ENCODE results near the gene SPTLC3. TPM values are rescaled to one million over a fixed set of nuclear protein-coding genes. Genes with fewer than 3 reads are reported as not detected.

Gene SPTLC3
- total and polyA plus RNA-seq, 2 donors: 3.4 to 3.8 TPM

GRCh38 chr20:13035399-13036152 lies 26.8 kb downstream of the SPTLC3 start:
- H3K36me3 ChIP-seq (ENCODE audit: control insufficient read depth in 2 of 2, insufficient read depth in 2 of 2, low read length in 1 of 2): no peaks in the 10 kb centered on the region

DNA sequence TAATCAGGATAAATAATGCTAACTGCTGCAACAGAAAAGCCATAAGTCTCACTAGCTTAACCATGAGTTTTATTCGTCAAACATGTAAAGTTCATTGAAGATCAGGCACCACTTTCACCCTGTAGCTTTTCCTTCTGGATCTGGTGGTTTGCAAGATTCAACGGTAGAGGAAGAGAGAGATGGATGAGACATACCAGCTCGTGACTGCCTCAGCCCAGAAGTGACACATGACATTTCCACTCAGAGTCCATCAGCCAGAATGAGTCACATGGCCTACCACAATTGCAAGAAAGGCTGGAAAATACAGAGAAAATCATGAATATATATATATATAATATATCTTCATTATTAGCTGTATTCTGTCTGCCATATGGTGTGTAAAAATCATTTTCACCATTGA lies 29.0 kb downstream of the SPTLC3 start:
- Histone ChIP-seq H3K36me3 (ENCODE audit: control insufficient read depth in 2 of 2, insufficient read depth in 2 of 2, low read length in 1 of 2) (no peaks in the 10 kb centered on the region), H3K27ac (ENCODE audit: low read depth in 1 of 2, low read length in 1 of 2) (no peak overlapping the region), H3K4me1 (ENCODE audit: control insufficient read depth in 2 of 2, insufficient read depth in 2 of 2, low read length in 2 of 2) (no peaks in the 10 kb centered on the region), H3K9me3 (ENCODE audit: control insufficient read depth in 2 of 2, insufficient read depth in 1 of 2, low read length in 1 of 2) (no peaks in the 10 kb centered on the region), H3K27me3 (ENCODE audit: control insufficient read depth in 2 of 2, insufficient read depth in 1 of 2, low read length in 1 of 2) (no peaks in the 10 kb centered on the region), H3K4me3 (ENCODE audit: low read length in 2 of 2) (no peak overlapping the region)
- 98% methylated on average over 3 of the region's 3 CpGs for WGBS
- no peak for DNase-seq (ENCODE audit: low read depth in 6 of 9, low spot score in 9 of 9)

More at GRCh38 chr20:13035399-13036152, 26.8 kb downstream of the SPTLC3 start:
- Histone ChIP-seq H3K4me3 (ENCODE audit: low read length in 2 of 2) (no peak overlapping the region), H3K27me3 (ENCODE audit: control insufficient read depth in 2 of 2, insufficient read depth in 1 of 2, low read length in 1 of 2) (no peaks in the 10 kb centered on the region), H3K9me3 (ENCODE audit: control insufficient read depth in 2 of 2, insufficient read depth in 1 of 2, low read length in 1 of 2) (no peaks in the 10 kb centered on the region), H3K4me1 (ENCODE audit: control insufficient read depth in 2 of 2, insufficient read depth in 2 of 2, low read length in 2 of 2) (no peaks in the 10 kb centered on the region), H3K27ac (ENCODE audit: low read depth in 1 of 2, low read length in 1 of 2) (no peak overlapping the region)
- WGBS: 91% methylated on average over 2 of the region's 2 CpGs
- no peak for DNase-seq (ENCODE audit: low read depth in 6 of 9, low spot score in 9 of 9)

GRCh38 chr20:13041574-13042457 lies 33.0 kb downstream of the SPTLC3 start:
- DNase-seq (ENCODE audit: low read depth in 6 of 9, low spot score in 9 of 9): no peak
- Histone ChIP-seq H3K27ac (ENCODE audit: low read depth in 1 of 2, low read length in 1 of 2) (no peak overlapping the region), H3K36me3 (ENCODE audit: control insufficient read depth in 2 of 2, insufficient read depth in 2 of 2, low read length in 1 of 2) (no peaks in the 10 kb centered on the region), H3K4me3 (ENCODE audit: low read length in 2 of 2) (no peak overlapping the region), H3K9me3 (ENCODE audit: control insufficient read depth in 2 of 2, insufficient read depth in 1 of 2, low read length in 1 of 2) (no peaks in the 10 kb centered on the region), H3K4me1 (ENCODE audit: control insufficient read depth in 2 of 2, insufficient read depth in 2 of 2, low read length in 2 of 2) (no peaks in the 10 kb centered on the region), H3K27me3 (ENCODE audit: control insufficient read depth in 2 of 2, insufficient read depth in 1 of 2, low read length in 1 of 2) (no peaks in the 10 kb centered on the region)
- 98% methylated on average over 4 of the region's 4 CpGs for WGBS

GRCh38 chr20:13042458-13042794 lies 33.7 kb downstream of the SPTLC3 start:
- Histone ChIP-seq H3K27ac (ENCODE audit: low read depth in 1 of 2, low read length in 1 of 2) (no peak overlapping the region), H3K36me3 (ENCODE audit: control insufficient read depth in 2 of 2, insufficient read depth in 2 of 2, low read length in 1 of 2) (no peaks in the 10 kb centered on the region), H3K4me3 (ENCODE audit: low read length in 2 of 2) (no peak overlapping the region), H3K4me1 (ENCODE audit: control insufficient read depth in 2 of 2, insufficient read depth in 2 of 2, low read length in 2 of 2) (no peaks in the 10 kb centered on the region), H3K27me3 (ENCODE audit: control insufficient read depth in 2 of 2, insufficient read depth in 1 of 2, low read length in 1 of 2) (no peaks in the 10 kb centered on the region), H3K9me3 (ENCODE audit: control insufficient read depth in 2 of 2, insufficient read depth in 1 of 2, low read length in 1 of 2) (no peaks in the 10 kb centered on the region)
- DNase-seq (ENCODE audit: low read depth in 6 of 9, low spot score in 9 of 9): no peak

DNA sequence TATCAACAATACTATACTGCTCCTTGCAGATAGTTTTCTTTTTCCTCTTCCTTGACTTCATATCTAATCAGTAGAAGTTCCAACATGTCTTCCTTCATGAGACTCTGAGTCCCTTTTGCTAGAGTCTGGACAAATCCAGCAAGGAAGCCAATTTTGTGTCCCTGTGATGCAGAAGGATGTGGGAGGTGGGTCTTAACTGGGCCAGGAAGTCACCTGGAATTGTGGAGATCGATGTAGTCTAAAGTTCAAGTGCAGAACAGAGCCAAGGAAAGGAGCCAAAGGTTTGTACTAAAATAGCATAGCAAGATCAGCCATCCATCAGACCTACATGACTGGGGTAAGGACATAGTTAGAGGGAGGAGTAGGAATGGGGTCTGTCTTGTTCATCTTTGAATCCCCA lies 37.6 kb downstream of the SPTLC3 start:
- no peak overlapping the region for H3K4me3 ChIP-seq (ENCODE audit: low read length in 2 of 2)
- no peaks in the 10 kb centered on the region for H3K27me3 ChIP-seq (ENCODE audit: control insufficient read depth in 2 of 2, insufficient read depth in 1 of 2, low read length in 1 of 2)
- no peak for DNase-seq (ENCODE audit: low read depth in 6 of 9, low spot score in 9 of 9)
- no peaks in the 10 kb centered on the region for H3K4me1 ChIP-seq (ENCODE audit: control insufficient read depth in 2 of 2, insufficient read depth in 2 of 2, low read length in 2 of 2)
- WGBS: 94% methylated on average over 1 of the region's 1 CpG
- no peak overlapping the region for H3K27ac ChIP-seq (ENCODE audit: low read depth in 1 of 2, low read length in 1 of 2)
- no peaks in the 10 kb centered on the region for H3K36me3 ChIP-seq (ENCODE audit: control insufficient read depth in 2 of 2, insufficient read depth in 2 of 2, low read length in 1 of 2)
- H3K9me3 ChIP-seq (ENCODE audit: control insufficient read depth in 2 of 2, insufficient read depth in 1 of 2, low read length in 1 of 2): no peaks in the 10 kb centered on the region

DNA sequence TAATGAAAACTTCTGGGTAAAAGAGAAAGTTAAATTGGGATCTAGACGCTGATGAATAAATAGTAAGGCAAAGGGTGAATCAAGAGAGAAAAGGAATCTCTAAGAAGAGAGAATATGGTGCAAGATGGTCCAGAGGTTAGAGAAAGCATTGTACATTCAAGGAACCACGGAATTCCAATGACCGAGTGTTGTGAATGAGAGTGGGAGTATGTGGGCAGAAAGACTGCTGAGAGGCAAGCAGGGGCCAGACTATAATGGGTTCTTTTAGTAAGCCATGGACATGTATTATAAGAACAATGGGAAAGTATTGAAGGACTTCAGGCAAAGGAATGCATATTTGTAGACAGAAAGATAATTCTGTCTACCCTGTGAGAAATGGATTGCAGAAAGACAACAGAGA lies 45.2 kb downstream of the SPTLC3 start:
- Histone ChIP-seq H3K27me3 (ENCODE audit: control insufficient read depth in 2 of 2, insufficient read depth in 1 of 2, low read length in 1 of 2) (no peaks in the 10 kb centered on the region), H3K4me1 (ENCODE audit: control insufficient read depth in 2 of 2, insufficient read depth in 2 of 2, low read length in 2 of 2) (no peaks in the 10 kb centered on the region), H3K9me3 (ENCODE audit: control insufficient read depth in 2 of 2, insufficient read depth in 1 of 2, low read length in 1 of 2) (no peaks in the 10 kb centered on the region), H3K36me3 (ENCODE audit: control insufficient read depth in 2 of 2, insufficient read depth in 2 of 2, low read length in 1 of 2) (no peaks in the 10 kb centered on the region), H3K4me3 (ENCODE audit: low read length in 2 of 2) (no peak overlapping the region), H3K27ac (ENCODE audit: low read depth in 1 of 2, low read length in 1 of 2) (no peak overlapping the region)
- WGBS: 79% methylated on average over 3 of the region's 3 CpGs
- no peak for DNase-seq (ENCODE audit: low read depth in 6 of 9, low spot score in 9 of 9)

GRCh38 chr20:13058666-13059389 lies 50.1 kb downstream of the SPTLC3 start:
- Histone ChIP-seq H3K27me3 (ENCODE audit: control insufficient read depth in 2 of 2, insufficient read depth in 1 of 2, low read length in 1 of 2) (no peaks in the 10 kb centered on the region), H3K36me3 (ENCODE audit: control insufficient read depth in 2 of 2, insufficient read depth in 2 of 2, low read length in 1 of 2) (no peaks in the 10 kb centered on the region), H3K27ac (ENCODE audit: low read depth in 1 of 2, low read length in 1 of 2) (no peak overlapping the region), H3K4me3 (ENCODE audit: low read length in 2 of 2) (no peak overlapping the region), H3K9me3 (ENCODE audit: control insufficient read depth in 2 of 2, insufficient read depth in 1 of 2, low read length in 1 of 2) (no peaks in the 10 kb centered on the region), H3K4me1 (ENCODE audit: control insufficient read depth in 2 of 2, insufficient read depth in 2 of 2, low read length in 2 of 2) (no peaks in the 10 kb centered on the region)
- no peak for DNase-seq (ENCODE audit: low read depth in 6 of 9, low spot score in 9 of 9)
- 87% methylated on average over 9 of the region's 9 CpGs for WGBS

DNA sequence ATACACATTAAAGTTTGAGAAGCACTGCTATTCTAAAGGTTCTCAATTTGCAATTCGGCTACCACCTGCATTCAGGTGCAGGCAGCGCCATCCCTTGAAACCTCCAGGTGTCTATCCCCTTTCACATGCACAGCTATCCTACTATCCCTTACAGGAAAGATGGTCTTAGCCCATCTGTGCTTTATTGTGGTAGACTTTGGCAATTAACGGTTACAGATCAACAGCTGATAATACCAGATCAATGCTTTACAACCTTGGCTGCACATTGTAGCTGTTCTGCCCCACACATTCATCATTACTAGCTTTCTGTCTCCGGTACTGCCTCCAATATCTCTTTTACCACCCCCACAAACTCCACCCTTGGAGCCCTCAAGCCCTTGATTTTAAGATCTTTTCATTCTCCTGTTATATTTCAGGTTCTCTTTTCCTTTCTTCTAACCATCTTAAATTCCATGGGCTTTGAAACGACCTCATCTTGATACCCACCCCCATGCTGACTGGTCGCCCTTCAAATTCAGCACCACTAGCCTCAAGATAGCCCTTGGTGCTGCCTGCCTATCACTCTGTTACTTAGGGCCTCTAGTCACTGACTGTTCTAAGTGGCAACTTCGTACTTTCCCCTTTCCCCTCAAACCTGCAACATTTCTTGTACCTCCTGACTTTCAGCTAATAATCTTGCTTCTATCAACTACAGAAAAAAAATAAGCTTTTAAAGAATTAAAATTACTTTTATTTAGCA lies 50.8 kb downstream of the SPTLC3 start:
- H3K4me3 ChIP-seq (ENCODE audit: low read length in 2 of 2): no peak overlapping the region
- WGBS: 85% methylated on average over 7 of the region's 7 CpGs
- H3K4me1 ChIP-seq (ENCODE audit: control insufficient read depth in 2 of 2, insufficient read depth in 2 of 2, low read length in 2 of 2): no peaks in the 10 kb centered on the region
- no peak overlapping the region for H3K27ac ChIP-seq (ENCODE audit: low read depth in 1 of 2, low read length in 1 of 2)
- no peaks in the 10 kb centered on the region for H3K27me3 ChIP-seq (ENCODE audit: control insufficient read depth in 2 of 2, insufficient read depth in 1 of 2, low read length in 1 of 2)
- no peaks in the 10 kb centered on the region for H3K9me3 ChIP-seq (ENCODE audit: control insufficient read depth in 2 of 2, insufficient read depth in 1 of 2, low read length in 1 of 2)
- DNase-seq (ENCODE audit: low read depth in 6 of 9, low spot score in 9 of 9): no peak
- H3K36me3 ChIP-seq (ENCODE audit: control insufficient read depth in 2 of 2, insufficient read depth in 2 of 2, low read length in 1 of 2): no peaks in the 10 kb centered on the region
